Effector memory CD4-positive, alpha-beta T cell (primary cell): ENCODE results near the gene MPP7.

ENCODE experiments used
- DNase-seq, 3 donors: peaks; one replicate each; pipeline ENCODE4 v3.0.0-alpha.2; 2020
- H3K27ac ChIP-seq: 2 replicates; pipeline ENCODE4 v1.7.0; 2013; ENCODE audit warnings: mild to moderate bottlenecking, low read length, moderate library complexity; ENCODE audit not compliant: insufficient read depth, poor library complexity, severe bottlenecking
- H3K27me3 ChIP-seq: replicated peaks from 2 replicates; pipeline ENCODE4 v1.7.0; 2013; ENCODE audit warnings: mild to moderate bottlenecking, low read length; ENCODE audit not compliant: insufficient read depth, control insufficient read depth, poor library complexity, severe bottlenecking
- H3K36me3 ChIP-seq: 2 replicates; pipeline ENCODE4 v1.7.0; 2013; ENCODE audit warnings: mild to moderate bottlenecking, low read length, moderate library complexity; ENCODE audit not compliant: control insufficient read depth, insufficient read depth
- H3K4me1 ChIP-seq: 2 replicates; pipeline ENCODE4 v1.7.0; 2013; ENCODE audit warnings: low read length, mild to moderate bottlenecking; ENCODE audit not compliant: control insufficient read depth, insufficient read depth, poor library complexity, severe bottlenecking
- H3K4me3 ChIP-seq: 2 replicates; pipeline ENCODE4 v1.7.0; 2013; ENCODE audit warnings: low read length, low read depth, mild to moderate bottlenecking; ENCODE audit not compliant: insufficient read depth, poor library complexity, severe bottlenecking
- H3K9me3 ChIP-seq: 2 replicates; pipeline ENCODE4 v1.7.0; 2013; ENCODE audit warnings: mild to moderate bottlenecking, low read length, moderate library complexity; ENCODE audit not compliant: control insufficient read depth

The MPP7 gene

DNA sequence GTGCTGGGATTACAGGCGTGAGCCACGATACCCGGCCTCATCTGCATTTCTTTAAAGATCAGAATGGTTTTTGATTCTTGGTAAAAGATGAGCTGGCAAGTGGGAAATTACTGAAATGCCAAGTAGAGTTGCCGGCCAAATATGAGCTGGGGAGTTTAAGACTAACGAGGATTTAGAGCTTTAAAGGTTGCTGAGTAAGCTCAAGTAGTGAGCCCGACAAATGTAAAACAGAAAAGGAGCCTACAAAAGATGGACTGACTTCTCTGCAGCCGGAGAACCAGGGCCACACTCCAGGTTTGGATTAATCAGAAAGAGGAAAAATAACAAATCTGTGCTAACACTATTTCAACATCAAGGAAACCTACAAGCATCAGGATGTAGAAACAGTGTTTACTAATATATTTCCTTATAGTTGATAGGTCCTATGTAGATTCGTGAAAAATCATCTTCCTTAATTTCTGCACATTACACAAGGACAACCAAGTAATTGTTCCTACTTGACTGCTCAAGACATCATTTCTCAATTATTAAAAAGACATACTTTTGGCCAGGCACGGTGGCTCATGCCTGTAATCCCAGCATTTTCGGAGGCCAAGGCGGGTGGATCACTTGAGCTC is 49.6 kb downstream of the MPP7 start:
- H3K36me3 ChIP-seq, result no peaks in the 10 kb centered on the region
- no peaks in the 10 kb centered on the region for H3K4me1 ChIP-seq
- no peaks in the 10 kb centered on the region for H3K9me3 ChIP-seq
- H3K4me3 ChIP-seq, result no peak overlapping the region
- no peak for DNase-seq
- H3K27ac ChIP-seq, result no peak overlapping the region
- no peaks in the 10 kb centered on the region for H3K27me3 ChIP-seq
